HG03575 (cell line): ENCODE results near the gene MAX.
"Not testable (repeated sequence)": the region's sequence is repeated elsewhere in the genome, so short reads cannot be mapped to it uniquely, and the experiment has no call there.

Experiments used
- ATAC-seq: cut with Tn5 transposase; IDR thresholded peaks from one replicate; pipeline ENCODE4 v1.9.1; 2021; ENCODE audit not compliant: unreplicated experiment, insufficient number of reproducible peaks, low FRiP score; ENCODE audit errors: extremely low read depth

MAX gene

DNA sequence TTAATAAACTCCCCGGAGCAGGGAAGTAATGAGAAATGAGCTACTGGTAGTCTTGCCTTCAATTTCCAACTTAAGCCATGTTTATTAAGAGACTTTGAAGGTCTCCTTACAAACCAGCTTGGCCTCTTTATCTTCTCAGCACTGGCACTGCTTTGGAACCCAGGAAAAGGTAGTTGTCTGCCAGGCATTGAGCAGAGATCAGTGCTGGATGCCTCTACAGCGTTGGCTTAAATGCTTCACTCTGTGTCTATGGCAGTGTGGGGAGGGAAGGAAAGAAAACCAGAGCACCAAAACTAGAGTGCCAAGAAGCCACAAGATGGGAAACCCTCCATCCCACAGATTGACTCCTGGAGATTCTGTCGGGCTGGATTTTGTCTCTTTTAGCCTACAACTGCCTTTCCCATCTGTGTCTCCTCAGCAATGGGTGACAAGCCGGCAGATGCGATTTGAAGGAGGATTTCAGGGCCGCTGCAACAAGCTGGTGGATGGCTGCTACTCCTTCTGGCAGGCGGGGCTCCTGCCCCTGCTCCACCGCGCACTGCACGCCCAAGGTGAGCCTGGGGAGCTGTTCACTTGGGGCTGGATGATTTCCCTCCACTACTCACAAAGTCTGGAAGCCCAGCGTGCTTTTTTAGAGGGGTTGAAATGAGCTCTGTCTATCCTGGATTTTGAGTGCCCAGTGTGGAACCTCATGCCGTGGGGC is 58.3 kb downstream of the MAX start:
- ATAC-seq: no peak

DNA sequence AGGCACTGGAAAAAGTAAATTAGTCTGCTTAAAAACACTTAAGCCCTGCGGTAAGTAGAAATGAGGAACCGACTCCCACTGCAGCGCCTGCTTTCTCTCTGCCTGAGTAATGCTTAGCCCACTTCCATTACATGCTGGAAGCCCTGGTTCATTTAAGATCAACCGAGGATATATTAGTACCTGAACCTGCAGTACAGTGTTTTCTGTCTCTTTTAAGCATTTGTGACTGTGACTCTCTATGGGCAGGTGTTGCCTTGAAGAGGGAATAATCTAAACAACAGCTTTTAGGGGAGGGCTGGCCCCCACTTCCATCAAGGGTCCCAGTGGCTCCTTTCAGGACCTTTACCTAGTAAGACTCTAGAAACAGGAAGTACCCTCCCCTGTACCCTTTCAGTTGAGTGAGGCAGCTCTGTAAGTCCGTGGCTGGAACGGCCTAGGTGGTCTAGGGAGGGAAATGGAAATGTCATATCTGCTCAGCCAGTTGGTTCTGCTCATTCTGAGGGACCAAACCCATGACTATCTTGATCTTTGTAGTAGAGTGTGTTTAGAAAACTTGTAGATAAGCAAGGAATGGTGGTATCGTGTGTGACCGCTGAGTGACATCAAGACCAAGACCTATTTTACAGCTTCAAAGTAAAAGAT is 59.5 kb downstream of the MAX start:
- no peak for ATAC-seq

DNA sequence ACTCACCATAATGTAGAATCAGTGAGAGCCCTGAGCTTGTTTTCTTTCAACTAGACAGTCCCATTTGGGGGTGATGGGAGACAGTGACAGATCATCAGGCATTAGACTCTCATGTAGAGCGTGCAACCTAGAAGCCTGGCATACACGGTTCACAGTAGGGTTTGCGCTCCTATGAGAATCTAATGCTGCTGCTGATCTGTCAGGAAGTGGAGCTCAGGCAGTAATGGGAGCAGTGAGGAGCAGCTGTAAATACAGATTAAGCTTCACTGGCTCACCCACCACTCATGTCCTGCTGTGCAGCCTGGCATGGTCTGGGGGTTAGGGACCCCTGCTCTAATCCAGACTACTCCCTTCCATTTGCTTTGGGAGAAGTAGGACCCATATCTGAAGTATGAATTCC is 60.0 kb downstream of the MAX start:
- no peak for ATAC-seq

DNA sequence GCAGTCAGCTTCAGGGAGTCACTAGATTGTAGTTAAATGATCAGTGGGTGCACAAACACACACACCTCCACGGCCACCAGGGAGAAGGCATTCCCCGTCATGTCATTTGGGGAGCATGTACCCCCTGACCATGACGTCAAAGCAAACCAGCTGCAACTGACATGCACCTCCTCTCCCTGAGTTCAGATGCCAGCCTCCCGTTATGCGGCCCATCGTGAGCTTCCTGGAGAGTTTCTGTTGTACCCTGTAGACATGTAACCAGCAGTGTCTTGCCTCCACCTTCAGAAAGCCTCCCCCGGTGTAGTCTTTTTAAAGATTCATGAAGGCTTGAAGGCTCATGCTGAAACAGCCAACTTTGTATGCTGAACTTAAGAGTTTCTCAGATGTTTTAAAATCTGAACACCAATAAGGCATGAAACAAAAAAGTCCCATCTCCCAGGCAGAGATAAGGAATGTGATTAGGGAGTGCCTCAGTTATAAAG is 60.8 kb downstream of the MAX start:
- no peak for ATAC-seq

DNA sequence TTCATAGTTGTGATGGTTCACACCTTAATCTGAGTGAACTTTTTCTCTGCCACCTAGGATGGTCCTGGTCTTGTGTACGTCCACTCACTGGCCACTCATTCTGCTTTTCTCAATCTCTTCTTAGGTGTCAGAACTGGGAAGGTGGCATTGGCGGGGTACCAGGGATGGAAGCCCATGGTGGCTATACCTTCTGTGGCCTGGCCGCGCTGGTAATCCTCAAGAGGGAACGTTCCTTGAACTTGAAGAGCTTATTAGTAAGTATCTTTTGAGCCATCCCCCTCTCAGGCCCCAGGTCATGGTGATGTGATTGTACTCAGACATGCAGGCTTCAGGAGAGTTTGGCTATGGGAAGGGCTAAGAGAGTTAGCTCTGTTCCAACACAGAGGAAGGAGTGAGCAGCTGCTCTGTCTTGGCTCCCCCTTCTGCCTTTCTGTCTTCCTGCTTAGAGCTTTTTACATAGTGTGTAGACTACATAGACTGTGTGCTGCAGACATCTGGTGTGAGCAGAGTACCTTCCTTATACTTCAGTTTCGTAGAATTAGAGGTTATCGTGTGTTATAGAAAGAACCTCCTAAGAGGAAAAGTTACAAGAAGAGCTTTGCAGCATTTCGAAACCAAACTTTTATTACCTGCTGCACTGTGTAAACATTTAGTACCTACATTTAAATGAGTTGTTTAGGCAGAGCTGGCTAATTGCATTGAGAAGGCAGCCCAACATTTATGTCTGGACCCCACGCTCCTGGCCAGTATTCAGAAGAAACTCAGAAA is 61.5 kb downstream of the MAX start:
- ATAC-seq: no peak

DNA sequence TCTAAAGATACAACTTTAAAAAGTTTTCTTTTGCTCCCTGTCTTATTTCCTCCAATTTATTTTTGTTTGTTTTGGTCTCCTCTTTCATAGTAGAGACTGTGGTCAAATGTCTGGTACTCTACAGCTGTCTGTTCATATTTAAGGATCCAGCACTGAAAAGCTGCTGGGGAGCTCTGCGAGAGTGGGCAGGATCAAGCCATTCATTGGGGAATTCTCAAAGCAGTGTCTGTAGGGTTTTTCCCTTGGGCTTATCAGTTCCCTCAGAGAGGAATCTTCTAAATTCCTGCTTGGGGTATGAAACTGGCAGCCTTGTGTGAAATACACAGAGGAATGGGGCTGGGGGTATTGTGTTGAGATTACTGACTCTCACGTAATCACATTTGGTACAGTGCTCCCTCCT is 63.4 kb downstream of the MAX start:
- no peak for ATAC-seq

DNA sequence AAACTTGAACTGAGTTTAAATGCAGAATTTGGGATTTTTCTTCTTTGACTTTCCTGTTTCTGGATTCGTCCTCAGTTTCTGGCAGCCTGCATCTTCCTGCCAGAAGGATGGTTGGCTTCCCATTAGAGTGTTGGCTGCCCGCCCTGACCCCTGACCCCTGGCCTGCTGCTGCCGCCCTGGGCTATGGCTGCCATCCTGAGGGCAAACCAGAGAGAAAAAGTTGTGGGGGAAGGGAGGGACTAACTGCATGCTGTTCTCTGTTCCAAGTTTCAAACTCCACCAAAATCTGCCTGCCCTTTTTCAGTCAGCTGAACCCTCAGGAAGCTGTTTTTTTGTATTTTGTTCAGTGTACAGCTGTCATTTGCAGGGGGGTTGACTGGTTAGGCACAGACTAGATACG is 67.3 kb downstream of the MAX start:
- no peak for ATAC-seq

DNA sequence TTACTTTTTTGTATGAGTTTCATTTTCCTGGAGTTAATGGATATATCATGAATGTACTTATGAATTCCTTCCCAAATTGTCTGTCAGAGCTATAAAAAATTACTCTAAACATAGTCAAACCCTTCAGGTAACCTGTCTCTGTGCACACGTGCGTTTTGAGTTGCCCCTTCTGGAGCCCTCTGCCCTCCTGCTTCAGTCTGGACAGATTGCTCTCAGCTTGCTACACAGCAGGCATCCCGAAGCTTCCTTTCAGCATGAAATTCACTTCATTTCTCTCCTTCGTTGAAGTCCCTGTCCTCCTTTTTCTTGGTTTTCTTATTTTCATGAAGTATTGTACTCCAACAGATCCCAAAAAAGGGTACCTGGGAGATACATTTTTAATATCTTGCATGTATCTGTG is 68.3 kb downstream of the MAX start:
- no peak for ATAC-seq

DNA sequence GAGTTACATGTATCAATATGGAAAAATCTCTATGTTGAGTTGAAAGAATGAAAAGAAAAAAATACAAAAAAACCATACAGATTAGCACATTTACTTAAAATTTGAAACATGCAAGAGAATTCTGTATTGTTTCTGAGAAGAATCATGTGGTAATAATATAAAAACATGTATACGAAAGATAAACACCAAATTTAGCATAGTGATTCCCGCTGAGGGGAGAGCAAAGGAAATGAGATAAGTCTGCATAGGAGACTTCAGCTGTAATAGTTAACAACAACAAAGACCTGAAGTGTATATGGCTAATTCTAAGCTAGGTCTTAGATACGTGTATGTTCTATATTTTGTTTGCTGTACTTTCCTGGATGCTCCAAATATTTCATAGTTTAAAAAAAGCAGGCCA is 69.1 kb downstream of the MAX start:
- no peak for ATAC-seq

DNA sequence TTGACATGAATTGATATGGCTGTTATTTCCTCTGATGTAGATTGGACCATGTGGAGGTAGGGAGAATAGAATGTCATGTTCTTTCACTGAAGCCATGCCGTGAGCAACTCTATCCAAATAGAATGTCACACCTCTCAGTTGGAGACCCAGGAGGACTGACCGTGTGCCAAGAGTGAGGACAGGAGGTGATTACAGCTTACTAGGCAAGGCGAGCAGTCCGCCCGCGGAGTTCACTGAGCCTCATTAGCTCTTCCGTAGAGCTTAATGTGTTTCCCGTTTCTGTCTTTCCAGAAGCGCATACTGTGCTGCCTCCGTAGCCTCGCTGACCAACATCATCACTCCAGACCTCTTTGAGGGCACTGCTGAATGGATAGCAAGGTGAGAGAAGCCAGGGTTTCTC is 70.0 kb downstream of the MAX start:
- no peak for ATAC-seq

DNA sequence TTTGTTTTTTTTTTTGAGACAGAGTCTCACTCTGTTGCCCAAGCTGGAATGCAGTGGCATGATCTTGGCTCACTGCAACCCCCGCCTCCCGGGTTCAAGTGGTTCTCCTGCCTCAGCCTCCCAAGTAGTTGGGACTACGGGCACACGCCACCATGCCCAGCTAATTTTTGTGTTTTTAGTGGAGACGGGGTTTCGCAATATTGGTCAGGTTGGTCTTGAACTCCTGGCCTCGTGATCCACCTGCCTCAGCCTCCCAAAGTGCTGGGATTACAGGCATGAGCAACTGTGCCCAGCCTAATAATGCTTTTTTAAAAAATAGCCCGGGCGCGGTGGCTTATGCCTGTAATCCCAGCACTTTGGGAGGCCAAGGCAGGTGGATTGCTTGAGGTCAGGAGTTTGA is 71.0 kb downstream of the MAX start:
- not testable (repeated sequence) for ATAC-seq

DNA sequence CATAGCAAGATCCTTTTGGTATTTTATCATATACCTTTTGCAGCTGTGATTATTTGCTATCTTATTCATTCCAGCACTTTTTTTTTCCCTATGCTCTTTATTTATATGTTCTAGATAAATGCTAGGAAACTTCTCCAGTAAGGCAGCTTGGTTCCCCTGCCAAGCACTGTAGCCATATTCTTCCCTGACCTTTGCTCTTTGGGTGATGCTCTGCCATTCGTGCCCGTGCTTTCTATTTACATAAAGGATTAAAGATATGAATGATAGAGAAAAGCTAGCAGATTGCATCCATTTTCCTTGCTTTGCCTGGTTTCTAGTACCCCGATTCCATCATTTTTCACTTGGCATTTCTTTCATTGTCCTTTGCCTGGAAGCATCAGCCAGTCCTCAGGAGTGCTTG is 73.4 kb downstream of the MAX start:
- ATAC-seq: no peak

DNA sequence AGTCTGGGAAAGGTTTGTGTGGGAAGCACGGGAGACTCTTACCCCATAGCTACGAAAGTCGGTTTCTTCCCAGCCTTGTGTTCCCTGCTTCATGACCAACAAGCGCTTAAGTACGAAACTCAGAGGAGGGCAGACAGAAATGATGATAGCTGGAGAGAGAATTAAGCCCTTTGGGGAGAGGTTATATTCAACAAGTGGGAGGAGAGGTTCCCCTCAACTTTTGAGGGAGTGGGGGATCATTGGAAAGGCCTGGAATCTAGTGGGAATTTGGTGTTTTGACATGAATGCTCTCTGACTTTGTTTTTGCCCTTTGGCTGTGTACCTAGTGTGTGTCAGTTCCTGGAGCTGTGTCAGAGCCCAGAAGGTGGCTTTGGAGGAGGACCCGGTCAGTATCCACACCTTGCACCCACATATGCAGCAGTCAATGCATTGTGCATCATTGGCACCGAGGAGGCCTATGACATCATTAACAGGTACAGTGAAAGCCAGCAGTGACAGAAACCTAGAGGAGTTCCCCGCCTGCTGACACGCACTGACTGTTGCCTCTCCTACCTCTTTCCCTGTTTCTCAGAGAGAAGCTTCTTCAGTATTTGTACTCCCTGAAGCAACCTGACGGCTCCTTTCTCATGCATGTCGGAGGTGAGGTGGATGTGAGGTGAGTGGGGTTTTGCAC is 75.1 kb downstream of the MAX start:
- ATAC-seq: no peak

DNA sequence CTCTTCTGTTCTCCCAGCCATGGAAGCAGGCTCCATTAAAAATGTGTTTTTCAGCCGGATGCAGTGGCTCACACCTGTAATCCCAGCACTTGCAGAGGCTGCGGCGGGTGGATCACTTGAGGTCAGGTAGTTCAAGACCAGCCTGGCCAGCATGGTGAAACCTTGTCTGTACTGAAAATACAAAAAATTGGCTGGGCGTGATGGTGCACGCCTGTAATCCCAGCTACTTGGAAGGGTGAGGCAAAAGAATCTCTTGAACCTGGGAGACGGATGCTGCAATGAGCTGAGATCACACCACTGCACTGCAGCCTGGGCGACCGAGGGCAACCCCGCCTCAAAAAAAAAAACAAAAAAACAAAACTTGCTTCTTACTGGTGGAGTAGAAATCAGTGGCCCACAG is 75.8 kb downstream of the MAX start:
- ATAC-seq: no peak

DNA sequence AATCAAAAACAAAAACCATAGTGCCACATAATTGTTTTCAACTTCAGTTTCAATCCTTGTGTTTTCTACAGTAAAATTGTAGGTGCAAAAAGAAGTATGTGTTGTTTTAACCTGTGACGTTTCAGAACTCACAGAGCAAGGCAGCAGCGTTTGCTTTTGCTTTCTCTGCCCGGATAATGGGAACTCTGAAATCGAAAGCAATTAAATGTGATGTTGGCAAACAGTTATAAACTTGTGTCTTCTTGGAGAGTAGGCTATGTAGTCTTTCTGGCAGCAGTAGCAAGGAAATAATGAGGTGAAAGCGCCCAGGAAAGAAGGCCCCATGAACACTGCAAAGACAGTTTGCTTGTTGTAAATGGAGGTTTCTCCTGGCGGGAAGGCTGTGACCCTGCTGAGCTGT is 76.5 kb downstream of the MAX start:
- no peak for ATAC-seq
